SW480 (cell line): ENCODE measurements around the gene EYS.
"Not testable (repeated sequence)": the region's sequence is repeated elsewhere in the genome, so short reads cannot be mapped to it uniquely, and the experiment has no call there.

Experiments used
- DNase-seq: peaks from one replicate; pipeline ENCODE4 v3.0.0-alpha.2; 2016; ENCODE audit warnings: low spot score

EYS gene

DNA sequence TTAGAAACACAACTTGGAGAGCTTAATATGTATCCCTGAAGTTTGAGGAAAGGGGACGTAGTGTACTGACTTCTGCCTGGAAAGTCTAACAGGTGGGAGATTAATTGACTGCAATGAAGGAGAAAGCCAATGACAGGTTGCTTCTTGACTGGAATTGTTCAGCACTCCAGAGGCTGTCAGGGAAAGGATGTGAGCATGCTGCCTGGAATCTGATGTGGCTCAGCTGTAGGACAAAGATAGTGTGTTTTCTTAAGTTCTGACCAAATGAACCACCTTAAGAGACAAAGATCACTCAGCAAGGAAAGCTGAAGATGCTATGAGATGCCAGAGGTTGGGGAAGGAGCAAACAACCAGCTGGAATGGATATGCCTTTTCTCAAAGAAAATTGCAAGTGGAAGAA lies 1885.6 kb downstream of the EYS start:
- no peak for DNase-seq

DNA sequence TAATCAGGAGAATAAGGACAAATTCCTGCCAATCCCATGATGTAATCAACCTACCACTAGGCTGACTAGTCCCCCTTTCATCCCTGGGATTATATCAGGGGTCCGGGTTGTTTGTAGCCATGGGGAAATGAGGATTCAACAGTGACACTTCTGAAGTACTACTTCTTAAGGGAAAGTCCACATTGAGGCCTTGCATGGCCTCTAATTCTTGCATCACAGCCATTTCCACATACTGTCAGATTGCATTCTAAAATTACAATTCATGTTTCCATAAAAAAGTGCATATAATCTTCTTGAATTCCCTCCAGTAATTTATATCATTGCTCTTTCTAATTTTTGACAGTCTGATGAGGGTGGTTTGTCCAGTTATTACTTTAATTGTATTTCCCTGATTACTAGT lies 1887.2 kb downstream of the EYS start:
- no peak for DNase-seq

GRCh38 chr6:63817492-63818050 lies 1889.5 kb downstream of the EYS start:
- no peak for DNase-seq

DNA sequence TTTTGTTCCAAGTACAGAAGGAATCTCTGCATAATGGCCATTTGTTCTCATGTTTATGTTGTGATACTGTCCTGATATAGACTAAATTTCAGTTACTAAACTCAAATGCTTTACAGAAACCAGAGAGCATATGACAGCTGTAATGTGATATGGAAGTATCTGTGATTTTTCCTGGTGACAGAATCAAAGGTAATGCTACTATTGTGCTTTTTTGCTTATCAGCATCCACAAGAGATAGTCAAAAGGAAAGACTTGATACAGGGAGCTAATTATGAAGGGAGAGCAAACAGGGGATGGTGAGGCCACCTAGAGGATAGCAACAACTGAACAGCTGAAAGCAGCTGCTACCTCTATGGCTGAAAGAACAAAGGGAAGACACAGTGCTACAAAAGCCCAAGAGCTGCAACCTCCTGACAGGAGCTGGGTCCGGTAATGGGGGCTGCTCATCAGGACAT lies 1890.0 kb downstream of the EYS start:
- peak; percentile 7 for DNase-seq

GRCh38 chr6:63816401-63816981 lies 1890.5 kb downstream of the EYS start:
- no peak for DNase-seq

DNA sequence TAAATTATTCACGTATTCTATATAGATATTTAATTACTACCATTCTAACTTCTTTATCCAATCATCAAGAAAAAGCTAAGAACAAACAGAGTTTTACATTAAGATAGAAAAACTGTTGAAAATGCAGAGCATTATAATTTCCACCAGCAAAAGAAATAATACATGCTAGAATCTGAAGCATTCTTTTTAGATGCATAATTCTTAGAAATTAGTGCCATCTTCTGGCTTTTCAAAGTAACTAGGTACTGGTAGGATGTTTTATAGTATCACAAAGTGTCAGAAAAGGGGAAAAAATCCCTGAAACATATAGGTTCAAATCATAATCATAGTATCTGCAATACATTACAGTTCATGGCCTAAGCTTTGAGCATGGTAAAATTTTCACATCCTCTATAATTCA lies 1892.6 kb downstream of the EYS start:
- DNase-seq: no peak

DNA sequence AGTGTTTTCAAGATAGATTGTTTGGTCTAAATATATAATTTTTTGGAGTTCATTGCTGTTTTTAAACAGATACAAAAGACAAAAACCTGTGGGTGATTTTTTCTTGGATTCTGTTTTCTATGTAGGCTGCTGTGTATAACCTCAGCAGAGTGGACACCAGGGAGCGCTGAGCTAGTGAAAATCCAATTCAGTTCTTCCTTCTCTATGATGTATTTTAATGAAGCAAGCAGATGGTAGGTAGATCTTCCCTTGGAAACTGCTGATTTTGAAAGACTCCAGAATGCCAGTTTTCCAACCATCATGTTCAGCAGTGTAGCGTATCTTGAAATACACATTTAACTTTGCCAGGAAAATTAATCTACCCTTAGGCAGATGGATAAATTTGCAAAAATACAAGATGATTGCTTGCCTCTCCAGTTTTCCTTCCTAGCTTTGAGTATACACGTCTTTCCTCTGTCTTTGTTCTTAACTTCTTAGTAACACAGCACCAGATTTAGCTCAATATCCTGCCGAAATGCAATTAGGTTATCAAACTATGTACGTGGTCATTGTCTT lies 1893.4 kb downstream of the EYS start:
- no peak for DNase-seq

GRCh38 chr6:63808576-63808975 lies 1898.5 kb downstream of the EYS start:
- no peak for DNase-seq

DNA sequence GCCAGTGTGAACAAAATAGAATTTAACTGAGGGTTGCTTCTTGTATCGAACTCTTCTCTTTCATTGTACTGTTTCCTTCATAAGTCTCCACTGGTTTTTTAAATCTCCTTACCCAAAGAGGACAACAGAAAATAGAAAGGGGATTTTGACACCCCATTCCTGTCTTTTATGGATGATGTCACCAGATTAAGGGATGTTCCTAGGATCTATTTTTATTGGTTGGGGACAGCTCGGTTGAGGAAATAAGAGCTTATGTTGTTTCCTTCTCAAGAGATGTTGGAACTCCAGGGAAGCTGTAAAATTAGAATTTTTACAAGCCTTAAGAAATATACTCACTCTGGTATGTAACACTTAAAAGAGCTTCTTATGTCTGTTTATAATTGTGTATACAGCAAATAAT lies 1900.0 kb downstream of the EYS start:
- no peak for DNase-seq

DNA sequence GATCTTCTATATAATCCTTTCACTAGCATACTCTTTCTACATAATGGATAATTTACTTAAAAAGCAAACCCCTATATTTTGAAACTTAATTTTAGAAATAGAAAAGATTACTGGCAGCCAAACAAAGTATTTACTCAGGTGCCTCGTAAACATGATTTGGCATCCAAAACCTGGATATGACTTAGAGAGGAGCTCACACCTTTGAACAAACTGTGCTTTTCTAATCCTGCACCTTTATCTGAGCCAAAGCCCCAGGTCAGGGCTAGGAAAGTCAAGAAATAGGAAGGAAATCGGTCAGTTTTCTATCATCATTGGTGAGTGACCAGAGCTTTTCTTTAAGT lies 1900.5 kb downstream of the EYS start:
- no peak for DNase-seq

GRCh38 chr6:63805808-63806572 lies 1901.0 kb downstream of the EYS start:
- DNase-seq: peak; percentile 72

- no peak for DNase-seq
Measured at GRCh38 chr6:63805345-63805744, 1901.7 kb downstream of the EYS start.

DNA sequence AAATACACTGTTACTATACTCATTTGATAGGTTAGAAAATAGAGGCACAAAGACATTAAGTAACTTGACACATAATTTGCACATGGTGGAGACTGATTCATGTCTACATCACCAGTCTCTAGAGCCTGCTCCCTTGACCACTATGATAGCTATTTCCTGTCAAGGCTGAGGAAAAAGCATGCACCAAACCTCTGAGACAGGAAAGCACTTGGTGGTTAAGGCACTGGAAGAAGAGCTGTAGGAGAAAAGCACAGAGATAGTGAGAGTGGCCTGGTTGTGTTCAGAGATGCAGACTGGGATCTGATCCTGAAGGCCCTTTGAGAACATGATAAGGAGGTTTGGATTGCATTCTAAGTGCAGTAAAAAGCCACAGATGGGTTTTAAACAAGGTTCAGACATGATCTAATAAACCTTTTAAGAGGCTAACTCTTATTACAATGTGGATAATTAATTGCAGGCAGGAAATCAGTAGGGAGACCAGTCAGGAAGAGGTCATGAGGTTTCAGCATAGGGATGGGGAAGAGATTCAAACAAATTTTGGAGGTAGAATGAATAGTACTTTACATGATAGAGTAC lies 1902.6 kb downstream of the EYS start:
- DNase-seq: no peak

- DNase-seq: no peak
Measured at GRCh38 chr6:63803371-63803770, 1903.7 kb downstream of the EYS start.

GRCh38 chr6:63802606-63803206 lies 1904.3 kb downstream of the EYS start:
- DNase-seq: peak; percentile 14

- DNase-seq: not testable (repeated sequence)
Measured at GRCh38 chr6:63800386-63800785, 1906.6 kb downstream of the EYS start.

DNA sequence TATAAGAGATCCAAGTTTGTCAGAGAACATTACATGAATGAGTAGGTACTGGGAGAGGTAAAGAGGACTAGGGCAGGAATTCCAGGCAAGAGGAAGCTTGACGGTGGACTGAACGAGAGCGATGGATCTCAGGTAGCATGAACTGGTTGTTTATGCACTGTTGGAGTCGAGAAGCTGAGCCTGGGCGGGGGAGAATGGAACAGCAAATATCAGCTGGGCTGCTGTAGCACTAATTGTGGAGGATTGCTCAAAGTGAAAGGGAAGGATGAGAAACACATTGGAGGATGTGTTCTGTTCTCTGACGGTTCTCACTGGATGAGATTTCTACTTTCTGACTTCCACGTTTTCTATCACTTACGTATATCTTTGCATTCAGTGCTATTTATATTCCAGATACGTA lies 1907.2 kb downstream of the EYS start:
- DNase-seq: no peak

- no peak for DNase-seq
Measured at GRCh38 chr6:63799313-63799712, 1907.7 kb downstream of the EYS start.

GRCh38 chr6:63798378-63798777 lies 1908.6 kb downstream of the EYS start:
- DNase-seq: no peak

DNA sequence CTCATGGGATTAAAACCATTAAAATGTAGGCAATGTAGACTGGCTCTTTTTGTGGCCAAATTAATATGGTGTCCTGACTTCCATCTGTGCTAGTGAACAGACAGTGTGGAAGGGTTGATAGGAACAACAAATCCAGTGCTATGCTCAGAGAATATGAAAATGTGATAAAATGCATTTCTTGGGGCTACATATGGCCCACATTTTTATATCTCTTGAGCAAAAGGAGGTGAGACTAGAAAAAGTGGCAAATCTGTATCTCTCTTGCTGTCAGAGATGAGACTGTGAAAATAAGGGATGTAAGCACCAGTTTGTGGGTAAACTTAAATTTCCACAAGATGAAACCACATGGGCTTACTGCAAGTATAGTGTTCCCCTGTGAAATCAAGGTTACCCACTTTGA lies 1909.3 kb downstream of the EYS start:
- no peak for DNase-seq

DNA sequence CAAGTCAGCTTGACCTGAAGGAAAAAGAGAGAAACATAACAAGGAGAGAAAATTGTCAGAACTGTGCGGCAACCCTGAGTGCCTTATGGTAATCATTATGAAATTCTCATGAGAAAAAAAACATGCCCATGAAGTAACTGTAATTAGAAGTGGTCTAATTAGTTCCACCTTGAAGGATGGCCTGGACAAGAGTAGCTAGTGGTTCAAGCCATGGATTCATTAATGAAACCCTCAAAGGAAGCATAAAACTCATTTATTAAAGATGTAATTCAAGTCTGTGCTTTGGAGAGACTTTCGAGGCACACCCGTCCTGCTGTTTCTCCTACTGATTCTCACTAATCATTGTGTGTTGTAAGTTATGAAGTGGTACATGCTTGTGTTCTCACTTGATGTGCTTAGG lies 1911.2 kb downstream of the EYS start:
- no peak for DNase-seq

GRCh38 chr6:63795006-63795405 lies 1912.0 kb downstream of the EYS start:
- DNase-seq: no peak
